ENCODE measurements around the gene WFS1. TPM values are rescaled to one million over a fixed set of nuclear protein-coding genes. Genes with fewer than 3 reads are reported as not detected.

The WFS1 gene
- total and polyA plus RNA-seq, 2 donors (not counting 1 experiment from before 2014, with no cell fraction given), result 25.7 to 37.5 TPM

- Histone ChIP-seq H3K79me2 (ENCODE audit: control insufficient read depth, insufficient read depth, low read length) (no peaks in the 10 kb centered on the region), H3K4me3 (replicated peaks in 1 of 4; ENCODE audit: control extremely low read depth in 1 of 4, insufficient read depth in 1 of 4, low read depth in 3 of 4, low read length in 4 of 4) (no peak overlapping the region), H3K9ac (ENCODE audit: insufficient read depth, low read length) (no peak overlapping the region), H3K9me3 (ENCODE audit: control insufficient read depth, insufficient read depth, low read depth, low read length) (no peaks in the 10 kb centered on the region), H3K4me2 (ENCODE audit: extremely low read depth, insufficient read depth, low read length) (no peak overlapping the region), H2AFZ (ENCODE audit: low read length) (no peak overlapping the region), H3K36me3 (ENCODE audit: control insufficient read depth, insufficient read depth, low read length) (no peaks in the 10 kb centered on the region), H3K27me3 (ENCODE audit: control insufficient read depth, insufficient read depth, low read length) (no peaks in the 10 kb centered on the region), H3K27ac (ENCODE audit: insufficient read depth, low read length) (no peak overlapping the region), H4K20me1 (ENCODE audit: control insufficient read depth, extremely low read depth, insufficient read depth, low read length) (no peaks in the 10 kb centered on the region), H3K4me1 (ENCODE audit: control insufficient read depth, extremely low read depth, insufficient read depth, low read length) (no peaks in the 10 kb centered on the region)
- no peak for TF ChIP-seq EZH2 (IDR thresholded peaks at IDR 0.05; ENCODE audit: low read length, missing control alignments)
- TF ChIP-seq, protein P1, sequence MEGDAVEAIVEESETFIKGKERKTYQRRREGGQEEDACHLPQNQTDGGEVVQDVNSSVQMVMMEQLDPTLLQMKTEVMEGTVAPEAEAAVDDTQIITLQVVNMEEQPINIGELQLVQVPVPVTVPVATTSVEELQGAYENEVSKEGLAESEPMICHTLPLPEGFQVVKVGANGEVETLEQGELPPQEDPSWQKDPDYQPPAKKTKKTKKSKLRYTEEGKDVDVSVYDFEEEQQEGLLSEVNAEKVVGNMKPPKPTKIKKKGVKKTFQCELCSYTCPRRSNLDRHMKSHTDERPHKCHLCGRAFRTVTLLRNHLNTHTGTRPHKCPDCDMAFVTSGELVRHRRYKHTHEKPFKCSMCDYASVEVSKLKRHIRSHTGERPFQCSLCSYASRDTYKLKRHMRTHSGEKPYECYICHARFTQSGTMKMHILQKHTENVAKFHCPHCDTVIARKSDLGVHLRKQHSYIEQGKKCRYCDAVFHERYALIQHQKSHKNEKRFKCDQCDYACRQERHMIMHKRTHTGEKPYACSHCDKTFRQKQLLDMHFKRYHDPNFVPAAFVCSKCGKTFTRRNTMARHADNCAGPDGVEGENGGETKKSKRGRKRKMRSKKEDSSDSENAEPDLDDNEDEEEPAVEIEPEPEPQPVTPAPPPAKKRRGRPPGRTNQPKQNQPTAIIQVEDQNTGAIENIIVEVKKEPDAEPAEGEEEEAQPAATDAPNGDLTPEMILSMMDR (conservative IDR thresholded peaks at IDR 0.05 in 1 of 2, IDR thresholded peaks at IDR 0.05 in 1 of 2; ENCODE audit: low read depth in 1 of 2, low read length in 2 of 2), result no peak
- DNase-seq (ENCODE audit: low read depth in 2 of 2), result no peak
These were observed 13.5 kb upstream of the WFS1 start for GRCh38 chr4:6256141-6256540.

DNA sequence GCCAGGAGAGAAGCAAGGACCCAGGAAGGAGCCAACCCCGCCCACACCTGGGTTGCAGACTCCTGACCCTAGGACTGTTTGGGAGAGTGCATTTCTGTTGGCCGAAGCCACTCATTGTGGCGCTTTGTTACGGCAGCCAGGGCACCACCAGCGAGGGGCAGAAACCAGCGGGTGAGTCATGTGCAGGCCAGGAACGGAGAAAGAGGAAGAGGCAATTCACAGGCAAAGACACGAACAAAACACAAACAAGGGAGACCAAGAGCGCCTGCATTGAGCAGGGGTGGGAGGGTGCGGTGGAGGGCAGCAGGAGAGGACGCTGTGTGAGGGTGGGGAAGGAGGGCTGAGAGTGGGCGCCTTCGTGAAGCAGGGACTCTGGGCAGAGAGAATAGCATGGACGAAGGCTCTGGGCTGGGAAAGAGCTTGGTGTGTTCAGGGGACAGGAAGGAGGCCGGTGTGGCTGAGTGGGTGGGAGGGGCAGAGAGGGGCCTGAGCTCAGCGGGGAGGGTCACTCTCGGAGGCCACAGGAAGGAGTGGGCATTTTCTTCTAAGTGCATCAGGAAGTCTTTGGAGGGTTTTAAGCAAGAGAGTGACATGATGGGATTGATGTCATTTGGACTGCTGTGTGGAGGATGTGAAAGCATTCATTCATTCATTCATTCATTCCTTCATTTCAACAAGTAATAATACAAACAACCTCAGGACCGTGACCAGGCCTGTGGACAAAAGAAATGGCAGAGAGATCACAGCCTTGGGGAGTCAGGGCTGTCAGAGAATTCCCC lies 12.2 kb upstream of the WFS1 start:
- H3K36me3 ChIP-seq (ENCODE audit: control insufficient read depth, insufficient read depth, low read length), result no peaks in the 10 kb centered on the region
- TF ChIP-seq EZH2 (IDR thresholded peaks at IDR 0.05; ENCODE audit: low read length, missing control alignments), result no peak
- TF ChIP-seq, protein P1 (conservative IDR thresholded peaks at IDR 0.05 in 1 of 2, IDR thresholded peaks at IDR 0.05 in 1 of 2; ENCODE audit: low read depth in 1 of 2, low read length in 2 of 2), result no peak
- no peaks in the 10 kb centered on the region for H3K79me2 ChIP-seq (ENCODE audit: control insufficient read depth, insufficient read depth, low read length)
- no peak overlapping the region for H3K4me3 ChIP-seq (replicated peaks in 1 of 4; ENCODE audit: control extremely low read depth in 1 of 4, insufficient read depth in 1 of 4, low read depth in 3 of 4, low read length in 4 of 4)
- no peak overlapping the region for H2AFZ ChIP-seq (ENCODE audit: low read length)
- no peaks in the 10 kb centered on the region for H3K4me1 ChIP-seq (ENCODE audit: control insufficient read depth, extremely low read depth, insufficient read depth, low read length)
- no peak overlapping the region for H3K9ac ChIP-seq (ENCODE audit: insufficient read depth, low read length)
- DNase-seq (ENCODE audit: low read depth in 2 of 2), result peak in 1 of 2 donors; percentile 16
- no peaks in the 10 kb centered on the region for H3K27me3 ChIP-seq (ENCODE audit: control insufficient read depth, insufficient read depth, low read length)
- H3K4me2 ChIP-seq (ENCODE audit: extremely low read depth, insufficient read depth, low read length), result no peak overlapping the region
- H3K9me3 ChIP-seq (ENCODE audit: control insufficient read depth, insufficient read depth, low read depth, low read length), result no peaks in the 10 kb centered on the region
- no peaks in the 10 kb centered on the region for H4K20me1 ChIP-seq (ENCODE audit: control insufficient read depth, extremely low read depth, insufficient read depth, low read length)
- no peak overlapping the region for H3K27ac ChIP-seq (ENCODE audit: insufficient read depth, low read length)

DNA sequence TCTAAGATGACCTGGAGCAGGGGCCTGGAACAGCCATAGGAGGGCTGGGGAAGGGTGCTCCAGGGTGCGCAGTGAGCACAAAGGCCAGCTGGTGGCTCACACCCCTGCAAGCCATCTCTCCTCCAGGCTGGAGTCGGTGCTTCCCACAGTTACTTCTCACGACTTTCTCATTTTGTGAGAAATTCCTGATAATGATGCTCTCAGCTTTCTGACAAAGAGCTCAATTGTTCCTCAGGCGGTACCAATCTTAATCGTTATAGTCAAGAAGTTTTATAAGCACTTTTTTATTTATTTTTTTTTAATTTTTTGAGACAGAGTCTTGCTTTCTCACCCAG lies 11.7 kb upstream of the WFS1 start:
- Histone ChIP-seq H3K79me2 (ENCODE audit: control insufficient read depth, insufficient read depth, low read length) (no peaks in the 10 kb centered on the region), H3K9ac (ENCODE audit: insufficient read depth, low read length) (no peak overlapping the region), H3K27me3 (ENCODE audit: control insufficient read depth, insufficient read depth, low read length) (no peaks in the 10 kb centered on the region), H3K36me3 (ENCODE audit: control insufficient read depth, insufficient read depth, low read length) (no peaks in the 10 kb centered on the region), H3K4me3 (replicated peaks in 1 of 4; ENCODE audit: control extremely low read depth in 1 of 4, insufficient read depth in 1 of 4, low read depth in 3 of 4, low read length in 4 of 4) (no peak overlapping the region), H3K4me2 (ENCODE audit: extremely low read depth, insufficient read depth, low read length) (no peak overlapping the region), H3K4me1 (ENCODE audit: control insufficient read depth, extremely low read depth, insufficient read depth, low read length) (no peaks in the 10 kb centered on the region), H3K27ac (ENCODE audit: insufficient read depth, low read length) (no peak overlapping the region), H3K9me3 (ENCODE audit: control insufficient read depth, insufficient read depth, low read depth, low read length) (no peaks in the 10 kb centered on the region), H2AFZ (ENCODE audit: low read length) (no peak overlapping the region), H4K20me1 (ENCODE audit: control insufficient read depth, extremely low read depth, insufficient read depth, low read length) (no peaks in the 10 kb centered on the region)
- DNase-seq (ENCODE audit: low read depth in 2 of 2), result no peak
- TF ChIP-seq EZH2 (IDR thresholded peaks at IDR 0.05; ENCODE audit: low read length, missing control alignments), result no peak
- TF ChIP-seq, protein P1 (conservative IDR thresholded peaks at IDR 0.05 in 1 of 2, IDR thresholded peaks at IDR 0.05 in 1 of 2; ENCODE audit: low read depth in 1 of 2, low read length in 2 of 2), result no peak

Data from fibroblast of lung (primary cell).